Ectodermal cell (in vitro differentiated cells): ENCODE data around the gene CCDC87.
A peak's percentile ranks its signal among the peaks of the same experiment; 100 is the strongest.
"Not testable (repeated sequence)": the region's sequence is repeated elsewhere in the genome, so short reads cannot be mapped to it uniquely, and the experiment has no call there.

Experiments
- H3K27ac ChIP-seq: 2 replicates; pipeline ENCODE4 v1.7.0; 2013; ENCODE audit warnings: mild to moderate bottlenecking, low read depth, low read length; ENCODE audit not compliant: insufficient read depth, poor library complexity, severe bottlenecking
- H3K27me3 ChIP-seq: 2 replicates; pipeline ENCODE4 v1.7.0; 2013; ENCODE audit warnings: mild to moderate bottlenecking, low read length; ENCODE audit not compliant: insufficient read depth, control insufficient read depth, poor library complexity, severe bottlenecking
- H3K36me3 ChIP-seq: one replicate; pipeline ENCODE4 v1.7.0; 2013; ENCODE audit warnings: low read length; ENCODE audit not compliant: control insufficient read depth, insufficient read depth
- H3K4me1 ChIP-seq: one replicate; pipeline ENCODE4 v1.7.0; 2013; ENCODE audit warnings: low read length; ENCODE audit not compliant: control insufficient read depth, insufficient read depth
- H3K4me3 ChIP-seq: 2 replicates; pipeline ENCODE4 v1.7.0; 2013; ENCODE audit warnings: low read depth, low read length, control low read depth; ENCODE audit not compliant: insufficient read depth
- H3K9me3 ChIP-seq: 2 replicates; pipeline ENCODE4 v1.7.0; 2013; ENCODE audit warnings: mild to moderate bottlenecking, low read length, moderate library complexity; ENCODE audit not compliant: control insufficient read depth
- WGBS, 2 experiments: methylation state at CpG; one replicate each; pipeline ENCODE4 v1.1.7; 2013; ENCODE audit warnings: missing lambda C conversion rate in 2 of 2; 5-methylcytosine and 5-hydroxymethylcytosine counted together

CCDC87 gene

GRCh38 chr11:66582565-66583147 lies 10.2 kb downstream of the CCDC87 start:
- H3K4me1 ChIP-seq, H3K27me3 ChIP-seq, H3K9me3 ChIP-seq, H3K4me3 ChIP-seq, H3K27ac ChIP-seq, H3K36me3 ChIP-seq: not testable (repeated sequence)
- WGBS, 2 experiments = 79 to 91% methylated on average over 3 of the region's 3 CpGs

GRCh38 chr11:66581261-66581660 lies 11.6 kb downstream of the CCDC87 start:
- no peaks in the 10 kb centered on the region for H3K36me3 ChIP-seq
- H3K9me3 ChIP-seq = no peaks in the 10 kb centered on the region
- peaks cover 6% of the 10 kb centered on the region for H3K27me3 ChIP-seq
- no peak overlapping the region for H3K4me3 ChIP-seq
- no peak overlapping the region for H3K27ac ChIP-seq
- H3K4me1 ChIP-seq = no peaks in the 10 kb centered on the region
- WGBS, 2 experiments = 79 to 90% methylated on average over 2 to 3 of the region's 3 CpGs

- 92 to 94% methylated on average over 5 of the region's 5 CpGs for WGBS, 2 experiments
- no peaks in the 10 kb centered on the region for H3K4me1 ChIP-seq
- H3K36me3 ChIP-seq = no peaks in the 10 kb centered on the region
- no peak overlapping the region for H3K27ac ChIP-seq
- peaks cover 6% of the 10 kb centered on the region for H3K27me3 ChIP-seq
- H3K9me3 ChIP-seq = no peaks in the 10 kb centered on the region
- H3K4me3 ChIP-seq = no peak overlapping the region
Measured at GRCh38 chr11:66580803-66581202, 12.1 kb downstream of the CCDC87 start.

GRCh38 chr11:66579017-66579606 lies 13.8 kb downstream of the CCDC87 start:
- Histone ChIP-seq H3K4me3 (no peak overlapping the region), H3K9me3 (no peaks in the 10 kb centered on the region), H3K4me1 (no peaks in the 10 kb centered on the region), H3K36me3 (no peaks in the 10 kb centered on the region), H3K27ac (no peak overlapping the region), H3K27me3 (peaks cover 6% of the 10 kb centered on the region)
- 29 to 31% methylated on average over 25 of the region's 25 CpGs for WGBS, 2 experiments

GRCh38 chr11:66570850-66571180 lies 22.0 kb downstream of the CCDC87 start:
- no peaks in the 10 kb centered on the region for H3K36me3 ChIP-seq
- 62 to 77% methylated on average over 2 of the region's 2 CpGs for WGBS, 2 experiments
- H3K4me1 ChIP-seq = no peaks in the 10 kb centered on the region
- H3K27ac ChIP-seq = peak overlapping the region; percentile 60
- no peaks in the 10 kb centered on the region for H3K9me3 ChIP-seq
- peaks cover 6% of the 10 kb centered on the region for H3K27me3 ChIP-seq
- H3K4me3 ChIP-seq = no peak overlapping the region

- Histone ChIP-seq H3K36me3 (no peaks in the 10 kb centered on the region), H3K4me1 (no peaks in the 10 kb centered on the region), H3K27me3 (peaks cover 6% of the 10 kb centered on the region), H3K27ac (peak overlapping the region; percentile 67), H3K9me3 (no peaks in the 10 kb centered on the region), H3K4me3 (no peak overlapping the region)
- WGBS, 2 experiments = 68% methylated on average over 5 of the region's 5 CpGs
Measured at GRCh38 chr11:66570079-66570849, 22.6 kb downstream of the CCDC87 start.

- no peak overlapping the region for H3K27ac ChIP-seq
- H3K36me3 ChIP-seq = no peaks in the 10 kb centered on the region
- no peaks in the 10 kb centered on the region for H3K9me3 ChIP-seq
- peaks cover 6% of the 10 kb centered on the region for H3K27me3 ChIP-seq
- 92 to 93% methylated on average over 7 of the region's 7 CpGs for WGBS, 2 experiments
- H3K4me1 ChIP-seq = no peaks in the 10 kb centered on the region
- H3K4me3 ChIP-seq = no peak overlapping the region
Measured at GRCh38 chr11:66569076-66569475, 23.8 kb downstream of the CCDC87 start.

GRCh38 chr11:66568124-66568916 lies 24.5 kb downstream of the CCDC87 start, which contains the start of gene CTSF:
TSS of gene CTSF (minus strand) at chr11:66568606. CDS start at chr11:66568486, 120 bp downstream.
- WGBS, 2 experiments = 69 to 75% methylated on average over 77 of the region's 77 CpGs
- Histone ChIP-seq H3K27ac (no peak within 1 kb of the TSS), H3K27me3 (peaks cover 6% of the 10 kb centered on the region), H3K4me1 (no peaks in the 10 kb centered on the region), H3K4me3 (peak within 1 kb of the TSS; percentile 25), H3K36me3 (no peaks in the 10 kb centered on the region), H3K9me3 (no peaks in the 10 kb centered on the region)

- Histone ChIP-seq H3K4me1 (no peaks in the 10 kb centered on the region), H3K36me3 (no peaks in the 10 kb centered on the region), H3K4me3 (peak overlapping the region; percentile 25), H3K9me3 (no peaks in the 10 kb centered on the region), H3K27me3 (peaks cover 6% of the 10 kb centered on the region), H3K27ac (no peak overlapping the region)
- 82 to 85% methylated on average over 15 of the region's 15 CpGs for WGBS, 2 experiments
Measured at GRCh38 chr11:66567787-66568123, 25.1 kb downstream of the CCDC87 start.

- Histone ChIP-seq H3K9me3 (no peaks in the 10 kb centered on the region), H3K4me1 (no peaks in the 10 kb centered on the region), H3K36me3 (no peaks in the 10 kb centered on the region), H3K4me3 (no peak overlapping the region), H3K27me3 (peaks cover 6% of the 10 kb centered on the region), H3K27ac (no peak overlapping the region)
- WGBS, 2 experiments = 94 to 97% methylated on average over 8 of the region's 8 CpGs
Measured at GRCh38 chr11:66566221-66566620, 26.6 kb downstream of the CCDC87 start.
